HepG2 (cell line): ENCODE measurements around the gene SRSF11. TPM values are rescaled to one million over a fixed set of nuclear protein-coding genes. Genes with fewer than 3 reads are reported as not detected.

Experiments
- AHR ChIP-seq: IDR thresholded peaks from 2 replicates; pipeline ENCODE4 v1.6.1; 2018; ENCODE audit warnings: missing genetic modification reagents, missing compliant biosample characterization
- DNMT3B ChIP-seq: conservative IDR thresholded peaks from 2 replicates; pipeline ENCODE4 v1.6.1; 2016; ENCODE audit warnings: missing biosample characterization, control low read depth
- E2F2 ChIP-seq: sonication (generic); formaldehyde crosslinking; IDR thresholded peaks from 2 replicates; pipeline ENCODE4 v1.4.0; 2020; ENCODE audit warnings: missing genetic modification reagents, borderline replicate concordance
- GZF1 ChIP-seq: sonication (generic); formaldehyde crosslinking; IDR thresholded peaks from 2 replicates; pipeline ENCODE4 v1.5.1; 2020; ENCODE audit warnings: mild to moderate bottlenecking, missing genetic modification reagents
- IKZF1 ChIP-seq: fragments of 450-650 bp; IDR thresholded peaks from 2 replicates; pipeline ENCODE4 v1.7.1; 2016
- KLF11 ChIP-seq: IDR thresholded peaks from 2 replicates; pipeline ENCODE4 v1.6.1; 2016; ENCODE audit warnings: missing compliant biosample characterization
- MYC ChIP-seq: sonication (generic); formaldehyde crosslinking; IDR thresholded peaks from 2 replicates; pipeline ENCODE4 v1.9.0; 2021; ENCODE audit warnings: missing genetic modification reagents, borderline replicate concordance
- NONO ChIP-seq, 2 experiments: fragments of 450-650 bp in 1 of 2; sonication (generic) in 1 of 2; formaldehyde crosslinking in 1 of 2; IDR thresholded peaks in 1 of 2; conservative IDR thresholded peaks in 1 of 2; 2 replicates each; pipeline versions ENCODE4 v1.6.1 to v1.8.0; 2017 to 2022; ENCODE audit warnings: mild to moderate bottlenecking in 1 of 2, missing genetic modification reagents in 1 of 2, moderate library complexity in 1 of 2
- PAWR ChIP-seq: sonication (generic); formaldehyde crosslinking; IDR thresholded peaks from 2 replicates; pipeline ENCODE4 v1.4.0; 2020; ENCODE audit warnings: missing genetic modification reagents, mild to moderate bottlenecking, borderline replicate concordance
- RNF2 ChIP-seq: fragments of 450-650 bp; conservative IDR thresholded peaks from 2 replicates; pipeline ENCODE4 v1.6.1; 2016; ENCODE audit warnings: low read depth
- SOX13 ChIP-seq, 3 experiments: fragments of 450-650 bp in 1 of 3; sonication (generic) in 1 of 3; formaldehyde crosslinking in 1 of 3; IDR thresholded peaks in 2 of 3; conservative IDR thresholded peaks in 1 of 3; 2 replicates each; pipeline versions ENCODE4 v1.5.0 to v1.6.1; 2016 to 2020; ENCODE audit warnings: antibody characterized with exemption in 1 of 3, mild to moderate bottlenecking in 1 of 3, missing compliant biosample characterization in 1 of 3, missing genetic modification reagents in 1 of 3, moderate library complexity in 1 of 3
- SSRP1 ChIP-seq: IDR thresholded peaks from 2 replicates; pipeline ENCODE4 v1.6.1; 2016; ENCODE audit warnings: control low read depth
- ZBTB20 ChIP-seq: sonication (generic); formaldehyde crosslinking; IDR thresholded peaks from 2 replicates; pipeline ENCODE4 v1.8.1; 2023; ENCODE audit warnings: missing genetic modification reagents, low read depth, mild to moderate bottlenecking, borderline replicate concordance
- ZBTB4 ChIP-seq: sonication (generic); formaldehyde crosslinking; IDR thresholded peaks from 2 replicates; pipeline ENCODE4 v1.4.0; 2020; ENCODE audit warnings: missing genetic modification reagents, mild to moderate bottlenecking, borderline replicate concordance
- ZFAT ChIP-seq: sonication (generic); formaldehyde crosslinking; conservative IDR thresholded peaks from 2 replicates; pipeline ENCODE4 v1.8.1; 2023; ENCODE audit warnings: missing genetic modification reagents, inconsistent platforms
- ZMYM4 ChIP-seq: sonication (generic); formaldehyde crosslinking; IDR thresholded peaks from 2 replicates; pipeline ENCODE4 v1.8.1; 2023; ENCODE audit warnings: mild to moderate bottlenecking, missing genetic modification reagents
- ZNF101 ChIP-seq: sonication (generic); formaldehyde crosslinking; IDR thresholded peaks from 2 replicates; pipeline ENCODE4 v1.4.0; 2020; ENCODE audit warnings: mild to moderate bottlenecking, low read depth, missing genetic modification reagents, borderline replicate concordance
- ZNF180 ChIP-seq: sonication (generic); formaldehyde crosslinking; IDR thresholded peaks from 2 replicates; pipeline ENCODE4 v1.4.0; 2020; ENCODE audit warnings: low read depth, missing genetic modification reagents, borderline replicate concordance
- ZNF280B ChIP-seq: sonication (generic); formaldehyde crosslinking; IDR thresholded peaks from 2 replicates; pipeline ENCODE4 v1.5.0; 2020; ENCODE audit warnings: missing genetic modification reagents, mild to moderate bottlenecking, borderline replicate concordance
- ZNF30 ChIP-seq: sonication (generic); formaldehyde crosslinking; IDR thresholded peaks from 2 replicates; pipeline ENCODE4 v1.5.0; 2020; ENCODE audit warnings: mild to moderate bottlenecking, missing genetic modification reagents
- ZNF484 ChIP-seq: sonication (generic); formaldehyde crosslinking; IDR thresholded peaks from 2 replicates; pipeline ENCODE4 v1.5.1; 2020; ENCODE audit warnings: mild to moderate bottlenecking, low read depth, missing genetic modification reagents, borderline replicate concordance
- ZNF775 ChIP-seq: sonication (generic); formaldehyde crosslinking; IDR thresholded peaks from 2 replicates; pipeline ENCODE4 v1.4.0; 2020; ENCODE audit warnings: missing genetic modification reagents, mild to moderate bottlenecking, moderate library complexity, borderline replicate concordance
- ZNF792 ChIP-seq: IDR thresholded peaks from 2 replicates; pipeline ENCODE4 v1.6.1; 2016
- ZNF883 ChIP-seq: sonication (generic); formaldehyde crosslinking; IDR thresholded peaks from 2 replicates; pipeline ENCODE4 v1.5.1; 2020; ENCODE audit warnings: mild to moderate bottlenecking, missing genetic modification reagents; ENCODE audit errors: not compliant biosample characterization
- polyA plus RNA-seq, 8 experiments: library from polyadenylated mRNA; depleted of rRNA in 3 of 8; stranded (reverse) in 7 of 8; unstranded in 1 of 8; fragments of >200 nt; fragmentation: Illumina TruSeq in 4 of 8; extraction: Trizol in 4 of 8; gene quantifications; 2 replicates each; pipeline versions ENCODE4 v1.2.1 to v1.2.3, GENCODE V29; 2011 to 2016; ENCODE audit warnings: low read depth in 4 of 8, missing spikeins in 1 of 8, mixed read lengths in 1 of 8; ENCODE audit not compliant: insufficient read depth in 1 of 8
- total RNA-seq, 5 experiments: library from RNA; depleted of rRNA; stranded (reverse); fragments of >200 nt; fragmentation: Illumina TruSeq; extraction: Trizol; gene quantifications; 2 replicates each; pipeline ENCODE4 v1.2.3, GENCODE V29; 2016; ENCODE audit warnings: low read depth in 1 of 5

Gene SRSF11
- total and polyA plus RNA-seq, 2 of the 13 experiments (the other 11 are each of a cell fraction or from before 2014, with no cell fraction given), result 118 to 381 TPM

- TF ChIP-seq ZNF101 (CRISPR knock-in tag) (no peak), KLF11 (peak; percentile 67; the same call in 1 of the 2 replicates), DNMT3B (CRISPR knock-in tag) (peak; percentile 72; the same call in 1 of the 2 replicates), MYC (CRISPR knock-in tag) (peak; percentile 92), ZNF180 (no peak), ZBTB4 (CRISPR knock-in tag) (peak; percentile 82), AHR (CRISPR knock-in tag) (peak; percentile 94; the same call in 1 of the 2 replicates), GZF1 (peak; percentile 58; the same call in 1 of the 2 replicates), ZNF280B (CRISPR knock-in tag) (peak; percentile 93), PAWR (CRISPR knock-in tag) (no peak), SSRP1 (CRISPR knock-in tag) (peak; percentile 89; the same call in 1 of the 2 replicates), NONO (IDR thresholded peaks at IDR 0.05) (no peak), NONO (CRISPR knock-in tag; conservative IDR thresholded peaks at IDR 0.05) (peak; percentile 93), ZNF883 (CRISPR knock-in tag) (peak; percentile 72), ZMYM4 (CRISPR knock-in tag) (peak; percentile 99), ZNF484 (CRISPR knock-in tag) (no peak), IKZF1 (no peak), E2F2 (0 out of 2 replicates have a peak, but pooled peaks have one; percentile 46), ZNF775 (CRISPR knock-in tag) (no peak), SOX13 (IDR thresholded peaks at IDR 0.05) (no peak), SOX13 (CRISPR knock-in tag; conservative IDR thresholded peaks at IDR 0.05 in 1 of 2, IDR thresholded peaks at IDR 0.05 in 1 of 2) (peak in 1 of 2 experiments; percentile 69; a peak in 1 of 4 replicates), ZBTB20 (CRISPR knock-in tag) (peak; percentile 63; the same call in 1 of the 2 replicates), ZFAT (CRISPR knock-in tag) (no peak), RNF2 (0 out of 2 replicates have a peak, but pooled peaks have one; percentile 21), ZNF792 (CRISPR knock-in tag) (peak; percentile 74), ZNF30 (CRISPR knock-in tag) (no peak)
These were observed 15.6 kb upstream of the SRSF11 start, which contains the start of gene LRRC40 (continued) for GRCh38 chr1:70205434-70206118.
